OCI-LY7 (cell line): Measurements from ENCODE around the gene GATB. TPM values are rescaled to one million over a fixed set of nuclear protein-coding genes. Genes with fewer than 3 reads are reported as not detected.

Source experiments
- BruUV-seq: library from RNA; stranded (reverse); fragments of 400-500 nt; replicated peaks from 2 replicates; lab custom pipeline; 2021; lab: Mats Ljungman, UMichigan
- CTCF ChIA-PET: fragments of 300-600 bp; sonication (Branson Sonifier 250); formaldehyde crosslinking; loops from one replicate; lab custom pipeline; 2022; ENCODE audit warnings: antibody characterized with exemption; ENCODE audit not compliant: unreplicated experiment; lab: Charles Lee
- POLR2A ChIA-PET: fragments of 300-600 bp; sonication (Branson Sonifier 250); formaldehyde crosslinking; loops from one replicate; lab custom pipeline; 2022; ENCODE audit warnings: antibody characterized with exemption; lab: Charles Lee
- DNase-seq: peaks from one replicate; pipeline ENCODE4 v3.0.0-alpha.2; 2015; ENCODE audit warnings: low spot score
- H2AFZ ChIP-seq: fragments of 200-600 bp; sonication (generic), shearing (Covaris generic); 2 replicates; pipeline ENCODE4 v1.6.1; 2014; ENCODE audit warnings: mild to moderate bottlenecking, antibody characterized with exemption, low read length, moderate library complexity
- H3K27ac ChIP-seq: fragments of 200-600 bp; sonication (generic); 2 replicates; pipeline ENCODE4 v1.5.1; 2014; ENCODE audit warnings: mixed run types, low read depth, mild to moderate bottlenecking, moderate library complexity, low read length, inconsistent platforms; ENCODE audit not compliant: poor library complexity, severe bottlenecking
- H3K36me3 ChIP-seq: fragments of 200-600 bp; sonication (generic); 2 replicates; pipeline ENCODE4 v1.6.1; 2014; ENCODE audit warnings: mild to moderate bottlenecking, antibody characterized with exemption, low read length, moderate library complexity, mixed read lengths; ENCODE audit not compliant: insufficient read depth
- H3K4me1 ChIP-seq: fragments of 200-600 bp; sonication (generic); 2 replicates; pipeline ENCODE4 v1.5.1; 2014; ENCODE audit warnings: mild to moderate bottlenecking, low read length; ENCODE audit not compliant: insufficient read depth, poor library complexity, severe bottlenecking
- H3K4me2 ChIP-seq: fragments of 200-600 bp; sonication (generic); 2 replicates; pipeline ENCODE4 v1.6.1; 2014; ENCODE audit warnings: mild to moderate bottlenecking, low read length
- H3K4me3 ChIP-seq: fragments of 200-600 bp; sonication (generic); 2 replicates; pipeline ENCODE4 v1.5.1; 2014; ENCODE audit warnings: mild to moderate bottlenecking, low read depth, low read length; ENCODE audit not compliant: poor library complexity, severe bottlenecking
- H3K79me2 ChIP-seq: fragments of 200-600 bp; sonication (generic); 2 replicates; pipeline ENCODE4 v1.6.1; 2016; ENCODE audit warnings: low read depth, mild to moderate bottlenecking, low read length, moderate library complexity, mixed read lengths; ENCODE audit not compliant: insufficient read depth
- H3K9me2 ChIP-seq: fragments of 200-600 bp; sonication (generic); 2 replicates; pipeline ENCODE4 v1.6.1; 2016; ENCODE audit warnings: mild to moderate bottlenecking, low read length, mixed read lengths; ENCODE audit not compliant: insufficient read depth
- H3K9me3 ChIP-seq: fragments of 200-600 bp; sonication (generic); 2 replicates; pipeline ENCODE4 v1.6.1; 2014; ENCODE audit warnings: mild to moderate bottlenecking, mixed run types, low read length, mixed read lengths
- H4K20me1 ChIP-seq: fragments of 200-600 bp; sonication (generic); 2 replicates; pipeline ENCODE4 v1.6.1; 2014; ENCODE audit warnings: mild to moderate bottlenecking, antibody characterized with exemption, low read length, moderate library complexity, mixed read lengths; ENCODE audit not compliant: insufficient read depth
- EZH2phosphoT487 ChIP-seq: fragments of 200-600 bp; sonication (generic); IDR thresholded peaks from 2 replicates; pipeline ENCODE4 v1.6.1; 2018; ENCODE audit warnings: low read depth, borderline replicate concordance, mild to moderate bottlenecking, mixed run types, antibody characterized with exemption, low read length, moderate library complexity, mixed read lengths
- intact Hi-C: fragments of 100-400 bp; cut with micrococcal nuclease; formaldehyde crosslinking; loops from one replicate; pipeline ENCODE4 v1.10.0; 2022; ENCODE audit not compliant: unreplicated experiment
- total RNA-seq, 2 experiments: library from RNA; depleted of rRNA in 1 of 2; stranded (reverse); fragments of >200 nt in 1 of 2; shearing (Covaris generic) in 1 of 2; gene quantifications; 2 replicates each; pipeline ENCODE4 v1.2.3, GENCODE V29; 2014 to 2022
- TF ChIP-seq, protein P1 (sequence below): fragments of 200-600 bp; sonication (generic); conservative IDR thresholded peaks from 2 replicates; pipeline ENCODE4 v1.5.1; 2014; ENCODE audit warnings: mild to moderate bottlenecking, antibody characterized with exemption, low read length, moderate library complexity, mixed read lengths

GATB gene
- total RNA-seq, 2 experiments from 2014 or later = 24.6 to 26.5 TPM

DNA sequence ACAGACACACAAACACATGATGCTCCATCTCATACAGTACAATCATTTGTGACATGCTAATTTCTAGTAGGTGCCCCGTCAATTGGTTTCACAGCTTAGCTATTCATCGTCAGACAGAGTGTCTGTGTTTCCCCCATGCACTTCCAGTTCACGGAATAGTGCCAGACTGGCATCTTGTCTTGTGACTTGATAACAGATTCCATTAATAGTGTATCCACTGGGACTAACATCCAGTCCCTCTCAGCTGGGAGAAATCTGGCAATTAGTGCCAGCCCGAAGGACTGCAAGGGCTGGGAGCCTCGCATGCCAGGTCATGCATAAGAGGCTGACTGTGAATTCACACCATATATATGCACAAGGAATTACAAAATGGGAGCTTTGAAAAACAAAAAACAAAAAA is 20.2 kb upstream of the GATB start:
- Histone ChIP-seq H3K79me2 (no peaks in the 10 kb centered on the region), H3K4me3 (no peak overlapping the region), H3K27ac (no peak overlapping the region), H4K20me1 (no peaks in the 10 kb centered on the region), H3K36me3 (no peaks in the 10 kb centered on the region), H2AFZ (no peak overlapping the region), H3K9me3 (no peaks in the 10 kb centered on the region), H3K4me2 (no peak overlapping the region), H3K9me2 (no peaks in the 10 kb centered on the region), H3K4me1 (no peaks in the 10 kb centered on the region)
- ChIA-PET CTCF (no interaction called here), POLR2A (interaction anchor here (0.5 kb wide), 1 partner anchor 382 kb away, joined by 3 read pairs; no protein-coding TSS in a partner anchor)
- intact Hi-C loops = no loop called here
- TF ChIP-seq EZH2phosphoT487 = no peak
- TF ChIP-seq, protein P1, sequence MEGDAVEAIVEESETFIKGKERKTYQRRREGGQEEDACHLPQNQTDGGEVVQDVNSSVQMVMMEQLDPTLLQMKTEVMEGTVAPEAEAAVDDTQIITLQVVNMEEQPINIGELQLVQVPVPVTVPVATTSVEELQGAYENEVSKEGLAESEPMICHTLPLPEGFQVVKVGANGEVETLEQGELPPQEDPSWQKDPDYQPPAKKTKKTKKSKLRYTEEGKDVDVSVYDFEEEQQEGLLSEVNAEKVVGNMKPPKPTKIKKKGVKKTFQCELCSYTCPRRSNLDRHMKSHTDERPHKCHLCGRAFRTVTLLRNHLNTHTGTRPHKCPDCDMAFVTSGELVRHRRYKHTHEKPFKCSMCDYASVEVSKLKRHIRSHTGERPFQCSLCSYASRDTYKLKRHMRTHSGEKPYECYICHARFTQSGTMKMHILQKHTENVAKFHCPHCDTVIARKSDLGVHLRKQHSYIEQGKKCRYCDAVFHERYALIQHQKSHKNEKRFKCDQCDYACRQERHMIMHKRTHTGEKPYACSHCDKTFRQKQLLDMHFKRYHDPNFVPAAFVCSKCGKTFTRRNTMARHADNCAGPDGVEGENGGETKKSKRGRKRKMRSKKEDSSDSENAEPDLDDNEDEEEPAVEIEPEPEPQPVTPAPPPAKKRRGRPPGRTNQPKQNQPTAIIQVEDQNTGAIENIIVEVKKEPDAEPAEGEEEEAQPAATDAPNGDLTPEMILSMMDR = no peak
- no TSS peak for BruUV-seq
- no peak for DNase-seq

DNA sequence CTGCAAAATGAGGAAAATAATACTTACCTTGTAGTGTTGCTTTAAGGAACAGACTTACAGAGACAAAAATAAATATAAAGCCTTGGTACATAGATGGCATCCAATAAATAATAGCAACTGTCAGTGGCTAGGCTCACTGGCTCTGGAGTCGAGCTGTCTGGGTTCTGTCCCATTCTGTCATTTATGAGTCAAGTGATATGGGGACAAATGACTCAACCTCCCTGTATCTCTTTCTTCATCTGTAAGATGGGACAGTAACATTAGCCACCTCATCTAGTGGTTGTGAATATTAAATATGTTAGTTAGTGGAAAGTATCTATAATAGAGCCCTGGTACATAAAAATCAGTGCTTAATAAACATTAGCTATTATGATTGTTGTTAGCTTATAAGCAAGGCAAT is 16.7 kb upstream of the GATB start:
- Histone ChIP-seq H3K79me2 (no peaks in the 10 kb centered on the region), H2AFZ (no peak overlapping the region), H3K36me3 (no peaks in the 10 kb centered on the region), H3K27ac (no peak overlapping the region), H3K4me1 (no peaks in the 10 kb centered on the region), H4K20me1 (no peaks in the 10 kb centered on the region), H3K9me3 (peaks cover 18% of the 10 kb centered on the region), H3K4me3 (no peak overlapping the region), H3K9me2 (no peaks in the 10 kb centered on the region), H3K4me2 (no peak overlapping the region)
- ChIA-PET CTCF (no interaction called here), POLR2A (interaction anchor here (0.6 to 1.1 kb wide), 2 partner anchors 18 to 428 kb away, joined by 3 read pairs; no protein-coding TSS in a partner anchor)
- intact Hi-C loops = no loop called here
- no peak for DNase-seq
- TF ChIP-seq, protein P1 = no peak
- no peak for TF ChIP-seq EZH2phosphoT487
- BruUV-seq = no TSS peak

DNA sequence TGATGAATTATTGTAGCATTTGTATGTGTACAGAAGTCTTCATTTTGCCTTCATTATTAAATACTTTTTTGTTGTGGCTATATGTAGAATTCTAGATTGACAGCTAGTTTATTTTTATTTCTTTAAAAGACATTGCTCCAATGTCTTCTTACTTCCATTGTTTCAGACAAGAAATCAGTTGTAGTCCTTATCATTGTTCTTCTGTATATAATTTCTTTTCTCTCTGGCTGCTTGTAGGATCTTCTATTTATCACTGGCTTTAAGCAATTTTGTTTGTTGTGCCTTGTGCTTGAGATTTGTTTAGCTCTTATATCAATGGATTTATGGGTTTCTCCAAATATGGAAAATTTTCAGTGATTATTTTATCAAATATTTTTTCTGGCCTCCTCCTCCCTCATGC is 13.5 kb upstream of the GATB start:
- no peaks in the 10 kb centered on the region for H4K20me1 ChIP-seq
- no peaks in the 10 kb centered on the region for H3K4me1 ChIP-seq
- no peak for DNase-seq
- CTCF ChIA-PET = no interaction called here
- H3K36me3 ChIP-seq = no peaks in the 10 kb centered on the region
- no peaks in the 10 kb centered on the region for H3K9me2 ChIP-seq
- no peaks in the 10 kb centered on the region for H3K79me2 ChIP-seq
- no peak overlapping the region for H3K27ac ChIP-seq
- TF ChIP-seq, protein P1 = no peak
- no peak for TF ChIP-seq EZH2phosphoT487
- intact Hi-C loops = no loop called here
- BruUV-seq = no TSS peak
- peaks cover 18% of the 10 kb centered on the region for H3K9me3 ChIP-seq
- no peak overlapping the region for H2AFZ ChIP-seq
- no peak overlapping the region for H3K4me3 ChIP-seq
- POLR2A ChIA-PET = interaction anchor here (0.7 kb wide), 1 partner anchor 11 kb away, joined by 3 read pairs; no protein-coding TSS in a partner anchor
- no peak overlapping the region for H3K4me2 ChIP-seq
